AG09309 (cell line): ENCODE data around the gene ANKRD35.

Experiments
- DNase-seq: peaks from one replicate; pipeline ENCODE4 v3.0.0-alpha.2; 2010; ENCODE audit warnings: low read depth
- H3K4me3 ChIP-seq: 2 replicates; pipeline ENCODE4 v1.5.1; 2011; ENCODE audit warnings: mild to moderate bottlenecking, low read depth, low read length, moderate library complexity; ENCODE audit not compliant: control insufficient read depth
- TF ChIP-seq, protein P1 (sequence below): IDR thresholded peaks from 2 replicates; pipeline ENCODE4 v1.5.1; 2011; ENCODE audit warnings: mild to moderate bottlenecking, low read depth, low read length, inconsistent platforms; ENCODE audit not compliant: insufficient read depth, control insufficient read depth; ENCODE audit errors: missing control alignments

Gene ANKRD35

DNA sequence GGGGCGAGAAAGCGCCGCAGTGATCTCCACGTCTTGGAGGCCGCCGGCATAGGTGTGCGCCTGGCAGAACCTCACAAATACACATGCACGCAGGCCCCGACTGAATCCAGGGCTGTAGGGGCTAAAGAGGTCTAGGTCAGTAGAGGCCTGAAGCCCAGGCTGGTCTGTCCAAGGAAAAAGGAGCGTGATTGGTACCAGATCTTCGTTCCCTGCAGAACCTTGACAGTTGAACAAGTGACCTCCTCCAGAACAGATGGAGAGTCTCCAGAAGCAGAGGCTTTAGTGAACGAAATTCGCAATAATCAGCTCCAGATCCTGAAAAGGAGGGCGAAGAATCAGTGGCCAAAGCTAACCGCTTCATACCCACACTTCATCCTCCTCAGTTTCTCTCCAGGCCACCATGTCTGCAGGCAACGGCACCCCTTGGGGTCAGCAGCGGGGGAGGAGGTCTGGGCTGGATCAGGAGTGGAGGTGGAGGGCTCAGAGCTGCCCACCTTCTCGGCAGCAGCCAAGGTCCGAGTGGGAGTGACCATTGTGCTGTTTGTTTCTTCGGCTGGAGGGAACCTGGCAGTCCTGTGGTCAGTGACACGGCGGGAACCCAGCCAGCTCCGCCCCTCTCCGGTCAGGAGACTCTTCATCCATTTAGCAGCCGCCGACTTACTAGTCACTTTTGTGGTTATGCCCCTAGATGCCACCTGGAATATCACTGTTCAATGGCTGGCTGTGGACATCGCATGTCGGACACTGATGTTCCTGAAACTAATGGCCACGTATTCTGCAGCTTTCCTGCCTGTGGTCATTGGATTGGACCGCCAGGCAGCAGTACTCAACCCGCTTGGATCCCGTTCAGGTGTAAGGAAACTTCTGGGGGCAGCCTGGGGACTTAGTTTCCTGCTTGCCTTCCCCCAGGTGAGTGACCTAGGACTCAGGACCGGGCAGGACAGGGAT lies 33.6 kb upstream of the ANKRD35 start:
- peak overlapping the region; percentile 96 for H3K4me3 ChIP-seq
- TF ChIP-seq, protein P1, sequence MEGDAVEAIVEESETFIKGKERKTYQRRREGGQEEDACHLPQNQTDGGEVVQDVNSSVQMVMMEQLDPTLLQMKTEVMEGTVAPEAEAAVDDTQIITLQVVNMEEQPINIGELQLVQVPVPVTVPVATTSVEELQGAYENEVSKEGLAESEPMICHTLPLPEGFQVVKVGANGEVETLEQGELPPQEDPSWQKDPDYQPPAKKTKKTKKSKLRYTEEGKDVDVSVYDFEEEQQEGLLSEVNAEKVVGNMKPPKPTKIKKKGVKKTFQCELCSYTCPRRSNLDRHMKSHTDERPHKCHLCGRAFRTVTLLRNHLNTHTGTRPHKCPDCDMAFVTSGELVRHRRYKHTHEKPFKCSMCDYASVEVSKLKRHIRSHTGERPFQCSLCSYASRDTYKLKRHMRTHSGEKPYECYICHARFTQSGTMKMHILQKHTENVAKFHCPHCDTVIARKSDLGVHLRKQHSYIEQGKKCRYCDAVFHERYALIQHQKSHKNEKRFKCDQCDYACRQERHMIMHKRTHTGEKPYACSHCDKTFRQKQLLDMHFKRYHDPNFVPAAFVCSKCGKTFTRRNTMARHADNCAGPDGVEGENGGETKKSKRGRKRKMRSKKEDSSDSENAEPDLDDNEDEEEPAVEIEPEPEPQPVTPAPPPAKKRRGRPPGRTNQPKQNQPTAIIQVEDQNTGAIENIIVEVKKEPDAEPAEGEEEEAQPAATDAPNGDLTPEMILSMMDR: no peak
- DNase-seq: no peak

DNA sequence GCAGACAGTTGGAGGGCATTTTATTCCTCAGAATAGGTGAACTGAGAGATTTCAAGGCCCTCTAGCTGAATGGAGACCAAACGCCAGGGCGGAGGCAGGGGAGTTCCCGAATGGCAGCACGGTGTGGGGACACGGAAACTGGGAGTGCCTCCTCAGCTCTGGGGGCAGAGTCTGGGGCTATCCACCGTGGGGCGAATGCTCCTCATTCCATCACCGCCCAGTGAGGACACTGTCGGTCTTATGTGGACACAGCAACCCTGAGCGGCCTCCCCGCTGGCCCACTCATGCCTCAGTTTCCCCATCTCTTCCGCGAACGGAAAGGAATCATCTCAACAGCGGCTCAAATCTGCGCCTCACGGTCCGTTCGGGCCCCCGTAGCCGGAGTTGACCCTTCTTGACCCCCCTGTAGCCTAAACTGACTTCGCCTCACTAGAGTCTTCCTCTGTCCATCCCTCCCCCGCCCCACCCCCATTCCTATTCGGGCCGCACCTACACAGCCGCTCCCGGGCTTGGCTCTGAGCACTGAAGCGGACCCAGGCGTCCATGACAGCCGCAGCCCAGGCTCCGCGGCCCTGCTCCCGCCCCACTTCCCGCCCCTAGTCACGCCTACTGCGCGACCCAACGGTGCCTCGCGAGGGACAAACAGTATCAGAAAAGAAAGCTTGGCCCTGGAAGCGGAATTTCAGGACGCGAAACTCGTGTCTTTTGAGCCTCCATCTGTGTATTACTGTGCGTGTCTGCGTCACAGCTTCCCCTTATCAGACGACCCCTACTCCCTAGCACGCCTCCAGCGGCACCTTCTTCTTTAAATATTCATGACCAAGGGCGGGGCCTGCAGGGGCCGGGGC lies 32.7 kb upstream of the ANKRD35 start, which contains the start of gene PEX11B:
Gene PEX11B (minus strand): TSS at position 574 of the 848 bp plus-strand sequence. CDS start 29 bp downstream, at position 545.
- TF ChIP-seq, protein P1: no peak
- peak within 1 kb of the TSS; percentile 96 for H3K4me3 ChIP-seq

DNA sequence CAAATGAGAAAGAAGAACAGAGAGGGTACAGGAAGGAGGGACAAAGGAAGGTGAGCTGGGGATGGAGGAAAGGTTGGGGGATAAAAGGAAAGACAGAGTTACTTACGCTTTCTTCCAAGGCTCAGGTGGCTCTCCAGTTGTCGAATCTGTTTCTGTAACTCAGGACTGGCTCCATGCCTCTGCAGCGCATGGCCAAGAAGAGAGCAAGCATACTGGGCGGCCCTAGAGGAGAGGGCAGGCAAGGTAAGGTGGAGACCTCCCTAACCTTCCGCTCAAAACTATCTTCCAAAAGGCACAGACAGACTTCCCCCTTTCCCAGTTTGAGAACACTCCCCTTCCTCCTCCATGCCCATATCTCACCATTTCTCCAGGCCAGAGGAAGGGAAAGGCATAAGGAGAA lies 31.9 kb upstream of the ANKRD35 start:
- TF ChIP-seq, protein P1: no peak
- H3K4me3 ChIP-seq: peak overlapping the region; percentile 96
- DNase-seq: no peak

More for the DNA sequence above, 32.7 kb upstream of the ANKRD35 start, which contains the start of gene PEX11B:
- DNase-seq: peak; percentile 41

DNA sequence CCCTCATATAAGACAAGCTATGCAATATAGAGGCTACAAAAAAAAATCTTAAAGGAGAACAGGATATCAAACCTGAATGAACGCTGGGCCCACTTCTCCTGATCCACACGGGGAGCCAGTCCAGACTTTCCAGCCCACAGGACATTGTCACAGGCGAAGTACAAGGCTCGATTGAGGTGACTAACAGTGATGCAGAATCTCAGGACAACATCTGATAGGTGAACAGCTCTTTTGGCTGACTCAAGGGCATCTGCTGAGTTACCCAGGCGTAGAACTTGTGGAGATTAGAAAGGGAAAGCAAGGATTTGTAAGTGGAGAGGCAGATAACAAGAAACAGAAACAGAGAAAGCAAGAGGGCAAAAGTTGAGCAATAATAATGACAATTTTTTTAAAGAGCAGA lies 31.1 kb upstream of the ANKRD35 start:
- DNase-seq: no peak
- H3K4me3 ChIP-seq: no peak overlapping the region
- TF ChIP-seq, protein P1: no peak

DNA sequence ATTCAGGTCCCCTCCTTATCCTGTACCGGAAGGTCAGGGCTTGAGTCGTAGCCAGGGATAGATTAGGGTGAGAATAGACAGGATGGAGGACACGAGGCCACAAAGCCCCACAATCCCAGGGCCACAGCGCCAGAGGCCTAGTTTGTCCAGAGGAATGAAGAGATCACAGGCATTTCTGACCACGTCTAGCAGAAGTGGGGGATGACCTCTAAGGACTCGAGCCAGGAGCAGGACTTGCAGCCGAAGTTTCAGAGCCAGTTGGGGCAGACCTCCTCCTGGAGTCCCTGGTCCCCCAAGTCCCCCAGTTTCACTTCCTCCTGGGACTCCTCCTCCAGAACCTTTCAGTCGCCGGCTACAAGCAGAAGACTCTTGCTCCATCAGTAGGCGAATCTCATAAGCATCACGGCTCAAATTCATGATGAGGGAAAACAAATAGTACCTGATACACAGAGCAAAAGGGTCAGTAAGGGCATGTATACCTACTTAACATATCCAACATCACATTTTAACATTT lies 26.5 kb upstream of the ANKRD35 start:
- no peak for DNase-seq
- TF ChIP-seq, protein P1: no peak
- H3K4me3 ChIP-seq: no peak overlapping the region

DNA sequence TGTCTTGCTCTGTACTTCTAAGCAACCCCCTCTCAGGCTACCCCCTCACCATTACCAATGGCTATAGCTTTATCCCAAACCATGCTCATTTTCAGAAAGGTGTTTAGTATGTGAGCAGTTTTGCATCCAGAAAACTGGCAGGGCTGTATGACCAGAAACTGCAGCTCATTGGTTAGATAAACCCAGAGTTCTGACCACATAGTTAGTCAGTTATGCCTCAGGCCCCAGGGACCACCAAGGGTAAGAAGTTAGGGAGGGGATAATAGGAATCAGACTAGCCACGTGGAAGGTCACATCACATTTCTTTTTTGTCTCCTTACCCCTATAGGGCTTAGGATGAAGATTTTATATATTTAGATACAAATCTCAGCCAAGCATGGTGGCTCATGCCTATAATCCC lies 23.0 kb upstream of the ANKRD35 start:
- H3K4me3 ChIP-seq: no peak overlapping the region
- DNase-seq: no peak
- TF ChIP-seq, protein P1: no peak
